ENCODE measurements around the gene UBE2L6. TPM values are rescaled to one million over a fixed set of nuclear protein-coding genes. Genes with fewer than 3 reads are reported as not detected.

Gene UBE2L6
- 71.9 TPM for total RNA-seq

GRCh38 chr11:57567515-57568329, at the start of gene UBE2L6:
TSS of gene UBE2L6 (minus strand) at chr11:57567672. CDS start at chr11:57567611, 61 bp downstream.
- DNase-seq (ENCODE audit: low spot score): peak; percentile 47

DNA sequence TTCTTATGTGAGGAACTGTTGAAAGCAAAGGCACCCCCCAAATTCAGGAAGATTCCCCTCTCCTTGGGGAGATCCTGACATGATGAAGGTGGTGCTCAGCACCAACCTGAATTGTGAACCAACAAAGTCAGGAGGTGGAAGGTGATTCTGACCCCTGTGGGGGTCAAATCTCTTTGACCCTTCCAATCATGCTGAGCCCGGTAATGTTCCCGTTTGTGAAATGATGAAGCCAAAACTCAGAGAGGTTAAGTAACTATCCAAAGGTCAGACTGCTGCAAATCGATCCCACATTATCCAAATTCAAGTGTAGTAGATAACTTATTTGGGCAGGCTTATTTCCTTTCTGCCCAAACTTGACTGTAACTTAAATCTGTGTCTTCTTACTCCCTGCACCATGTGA, 49.1 kb upstream of the UBE2L6 start:
- no peak for DNase-seq (ENCODE audit: low spot score)

- no peak for DNase-seq (ENCODE audit: low spot score)
These were observed 47.8 kb upstream of the UBE2L6 start for GRCh38 chr11:57615308-57615707.

- no peak for DNase-seq (ENCODE audit: low spot score)
These were observed 46.8 kb upstream of the UBE2L6 start for GRCh38 chr11:57614234-57614772.

- DNase-seq (ENCODE audit: low spot score): no peak
These were observed 42.7 kb upstream of the UBE2L6 start for GRCh38 chr11:57610170-57610569.

GRCh38 chr11:57605028-57605420, 37.6 kb upstream of the UBE2L6 start:
- DNase-seq (ENCODE audit: low spot score): no peak

DNA sequence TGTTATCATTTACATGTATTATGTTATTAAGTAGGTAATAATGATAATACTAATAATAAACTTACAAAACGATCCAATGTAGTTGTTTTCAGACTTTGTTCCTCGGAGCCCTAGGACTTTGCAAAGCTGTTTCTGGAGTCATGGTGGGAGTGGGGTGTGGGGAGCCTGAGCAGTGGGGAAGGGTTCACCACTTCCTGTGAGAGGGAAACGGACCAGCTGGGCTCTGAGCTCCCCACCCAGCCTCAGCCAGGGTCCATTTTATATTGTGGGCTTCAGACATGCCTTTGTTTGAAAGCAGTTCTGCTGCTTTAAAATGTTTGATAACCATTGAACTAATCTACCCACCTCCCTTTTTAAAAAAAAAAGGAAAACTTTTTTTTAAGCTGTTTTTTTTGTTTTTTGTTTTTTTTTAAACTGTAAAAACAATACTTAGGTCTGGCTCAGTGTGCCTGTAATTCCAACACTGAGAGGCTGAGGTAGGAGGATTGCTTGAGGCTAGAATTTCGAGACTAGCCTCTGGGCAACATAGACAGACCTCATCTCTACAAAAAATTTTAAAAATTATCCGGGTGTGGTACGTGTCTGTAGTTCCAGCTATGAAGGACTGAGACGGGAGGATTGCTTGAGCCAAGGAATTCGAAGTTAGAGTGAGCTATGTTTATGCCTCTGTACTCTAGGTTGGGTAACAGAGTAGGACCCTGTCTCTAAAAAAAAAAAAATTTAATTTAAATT, 37.0 kb upstream of the UBE2L6 start:
- no peak for DNase-seq (ENCODE audit: low spot score)

GRCh38 chr11:57601297-57601696, 33.8 kb upstream of the UBE2L6 start:
- no peak for DNase-seq (ENCODE audit: low spot score)

DNA sequence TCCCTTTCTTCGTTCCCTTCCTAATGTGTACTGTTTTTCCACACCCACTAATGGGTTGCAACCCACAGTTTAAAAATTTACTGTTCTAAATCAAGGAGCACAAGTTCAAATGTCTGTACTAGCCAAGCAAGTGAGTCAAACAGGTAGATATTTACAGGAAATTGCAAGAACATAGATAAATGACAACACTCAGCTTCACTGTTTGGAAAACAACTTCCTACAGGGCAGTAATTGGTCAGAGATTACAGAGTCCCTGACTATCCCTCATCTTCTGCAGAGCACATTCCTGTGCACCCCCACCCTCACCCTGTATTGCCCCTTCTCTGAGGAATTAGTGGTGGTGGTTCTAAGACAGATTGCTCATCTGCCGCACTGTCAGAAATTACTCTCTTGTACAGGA, 31.9 kb upstream of the UBE2L6 start:
- DNase-seq (ENCODE audit: low spot score): no peak

DNA sequence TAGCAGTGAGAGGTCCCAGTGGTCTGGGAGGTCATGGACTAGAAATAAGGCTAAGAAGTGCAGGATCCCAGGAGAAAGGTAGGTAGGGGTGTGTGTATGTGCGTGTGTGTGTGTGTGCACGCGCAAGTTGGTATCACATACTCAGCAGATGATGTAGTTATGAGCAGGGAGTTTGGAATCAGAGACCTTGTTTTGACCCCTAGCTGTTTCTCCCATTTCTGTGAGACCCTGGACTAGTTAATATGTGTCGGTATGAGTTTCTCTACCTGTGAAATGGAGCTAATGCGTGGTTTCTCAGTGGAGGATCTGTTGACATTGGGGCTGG, 31.3 kb upstream of the UBE2L6 start:
- DNase-seq (ENCODE audit: low spot score): peak; percentile 23

DNA sequence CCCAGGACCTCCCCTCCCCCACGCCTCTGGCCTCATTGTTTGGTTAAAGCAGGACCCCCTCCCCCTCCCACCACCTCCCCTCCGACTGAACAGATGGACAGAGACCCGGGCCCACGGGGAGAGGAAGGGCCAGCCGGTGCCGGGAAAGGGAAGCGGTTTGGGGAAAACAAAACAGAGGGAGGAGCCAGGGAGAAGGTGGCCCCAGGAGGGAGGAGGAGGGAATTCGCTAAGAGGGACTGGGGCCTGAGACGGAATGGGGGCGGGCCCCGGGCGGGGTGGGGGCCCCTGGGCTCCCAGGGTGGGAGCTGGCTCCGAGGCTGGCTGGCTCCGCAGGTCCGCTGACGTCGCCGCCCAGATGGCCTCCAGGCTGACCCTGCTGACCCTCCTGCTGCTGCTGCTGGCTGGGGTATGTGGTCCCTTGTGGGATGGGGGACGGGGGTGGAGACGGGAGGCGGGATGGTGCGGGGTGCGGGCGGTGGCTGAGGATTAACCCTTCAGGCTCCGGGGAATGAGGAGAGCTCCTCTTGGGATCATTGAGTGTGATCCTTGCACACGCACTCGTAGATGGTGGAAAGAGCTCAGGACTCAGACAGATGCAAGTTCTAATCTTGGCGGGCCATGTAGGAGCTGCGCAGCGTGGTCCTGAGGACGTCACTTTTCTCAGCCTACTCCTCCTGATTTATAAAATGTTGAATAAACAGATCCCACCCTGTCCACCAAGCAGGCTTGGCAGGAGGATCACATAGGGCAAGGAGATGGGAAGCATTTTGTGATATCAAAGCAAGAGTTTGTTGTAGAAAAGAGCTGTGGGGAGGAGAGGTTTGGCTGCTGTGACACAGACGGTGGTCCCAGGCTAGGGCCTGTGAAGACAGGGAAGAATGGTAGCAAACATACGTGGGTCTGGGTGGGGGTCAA, 30.7 kb upstream of the UBE2L6 start:
- peak; percentile 65 for DNase-seq (ENCODE audit: low spot score)

- peak; percentile 67 for DNase-seq (ENCODE audit: low spot score)
These were observed 30.0 kb upstream of the UBE2L6 start, which contains the start of gene SERPING1 for GRCh38 chr11:57597461-57597915. TSS of gene SERPING1 (plus strand) at chr11:57597685. CDS start at chr11:57598271, 586 bp downstream.

DNA sequence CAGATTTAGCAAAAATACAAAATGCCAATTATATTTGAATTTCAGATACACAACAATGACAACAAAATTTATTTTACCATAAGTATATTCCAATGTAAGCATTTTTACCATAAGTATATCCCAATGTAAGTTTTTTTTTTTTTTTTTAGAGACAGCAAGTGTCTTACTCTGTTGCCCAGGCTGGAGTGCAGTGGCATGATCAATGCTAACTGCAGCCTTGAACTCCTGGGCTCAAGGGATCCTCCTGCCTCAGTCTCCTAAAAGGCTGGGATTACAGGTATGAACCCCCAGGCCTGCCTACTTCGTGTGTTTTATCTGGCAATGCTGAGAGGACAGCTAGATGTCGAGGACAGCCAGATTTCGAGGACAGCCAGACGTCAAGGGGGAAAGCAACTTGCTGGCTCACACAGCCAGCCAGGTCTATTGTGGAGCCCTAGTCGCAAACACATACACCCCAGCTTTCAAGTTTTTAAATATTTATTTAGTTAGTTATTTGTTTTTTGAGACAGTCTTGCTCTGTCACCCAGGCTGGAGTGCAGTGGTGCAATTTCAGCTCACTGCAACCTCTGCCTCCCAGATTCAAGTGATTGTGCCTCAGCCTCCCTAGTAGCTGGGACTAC, 28.9 kb upstream of the UBE2L6 start:
- no peak for DNase-seq (ENCODE audit: low spot score)

GRCh38 chr11:57588046-57588710, 20.7 kb upstream of the UBE2L6 start:
- no peak for DNase-seq (ENCODE audit: low spot score)

- DNase-seq (ENCODE audit: low spot score): no peak
These were observed 19.3 kb upstream of the UBE2L6 start for GRCh38 chr11:57586711-57587245.

DNA sequence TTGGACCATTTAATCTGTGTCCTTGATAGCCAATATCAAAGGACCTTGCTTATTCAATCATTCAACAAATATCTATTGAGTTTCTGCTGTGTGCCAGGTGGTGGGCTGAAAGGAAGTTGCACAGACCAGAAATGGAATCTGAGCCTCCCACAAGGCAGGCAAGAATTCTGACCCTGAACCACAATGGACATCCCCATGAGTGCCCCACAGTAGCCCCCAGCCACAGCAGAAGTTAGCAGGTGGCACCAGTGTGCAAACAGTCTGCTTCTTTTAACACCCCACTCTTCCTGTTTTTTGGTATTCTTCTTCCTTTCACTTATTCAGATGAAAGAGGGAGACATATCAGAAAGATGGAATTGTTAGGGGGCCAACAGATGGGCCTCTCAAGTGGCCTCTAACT, 17.8 kb upstream of the UBE2L6 start:
- DNase-seq (ENCODE audit: low spot score): no peak

- DNase-seq (ENCODE audit: low spot score): no peak
These were observed 16.9 kb upstream of the UBE2L6 start for GRCh38 chr11:57584341-57584740.

DNA sequence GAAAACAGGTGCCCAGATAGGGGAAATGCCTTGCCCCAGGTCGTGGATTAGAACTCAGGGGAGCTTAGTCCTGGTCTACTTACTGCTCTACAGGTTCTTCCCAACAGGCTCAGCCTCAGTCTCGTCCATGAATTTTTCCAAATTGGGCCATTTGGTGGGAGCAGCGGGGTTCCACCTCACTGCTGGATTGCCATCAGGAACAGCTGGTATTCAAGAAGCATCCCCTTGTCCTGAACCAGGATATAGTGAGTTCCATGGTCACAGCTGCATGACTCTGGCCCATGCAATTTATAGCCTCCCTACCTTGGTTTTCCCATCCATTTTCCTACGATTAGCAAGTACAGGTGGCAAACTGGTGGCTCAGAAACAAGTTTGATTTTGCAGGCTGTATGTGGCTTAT, 6.6 kb upstream of the UBE2L6 start:
- no peak for DNase-seq (ENCODE audit: low spot score)

DNA sequence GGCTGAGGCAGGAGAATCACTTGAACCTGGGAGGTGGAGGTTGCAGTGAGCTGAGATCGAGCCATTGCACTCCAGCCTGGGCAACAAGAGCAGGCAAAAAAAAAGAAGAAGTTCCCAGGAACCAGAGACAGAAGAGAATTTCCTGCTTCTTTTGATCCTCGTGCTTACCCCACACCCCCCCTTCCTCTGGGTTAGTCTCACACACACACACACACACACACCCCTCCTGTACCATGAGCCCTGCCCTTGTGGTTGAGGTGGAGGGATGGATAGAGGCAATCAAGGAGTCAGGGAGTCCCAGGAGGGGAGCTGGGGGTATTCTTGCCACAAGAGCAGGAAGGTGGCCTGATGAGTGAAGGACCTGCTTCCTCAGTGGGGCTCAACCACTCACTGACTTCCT, 4.1 kb upstream of the UBE2L6 start:
- no peak for DNase-seq (ENCODE audit: low spot score)

GRCh38 chr11:57568330-57568766, 876 bp upstream of the UBE2L6 start:
- DNase-seq (ENCODE audit: low spot score): peak; percentile 85

All from mucosa of gallbladder (tissue), 1 donor.